H1 (cell line): ENCODE measurements around the gene FARP2. TPM values are rescaled to one million over a fixed set of nuclear protein-coding genes. Genes with fewer than 3 reads are reported as not detected.

ENCODE experiments used
- CTCF ChIA-PET: fragments of 300-600 bp; sonication (Branson Sonifier 250); formaldehyde crosslinking; loops from one replicate; lab custom pipeline; 2021; ENCODE audit not compliant: partially characterized antibody; lab: Charles Lee
- POLR2A ChIA-PET: fragments of 300-600 bp; sonication (Branson Sonifier 250); formaldehyde crosslinking; loops from one replicate; lab custom pipeline; 2021; ENCODE audit warnings: inconsistent platforms; ENCODE audit not compliant: partially characterized antibody; lab: Charles Lee
- DNase-seq, 2 experiments: peaks; one replicate each; pipeline versions ENCODE4 v3.0.0 to v3.0.0-alpha.2; 2010 to 2022; ENCODE audit warnings: low spot score in 2 of 2, low read depth in 1 of 2, mixed read lengths in 1 of 2
- FAIRE-seq: peaks from 2 replicates; lab custom pipeline; 2011; peaks lifted over from hg19 to GRCh38; lab: Jason Lieb, UNC
- H2AFZ ChIP-seq: 2 replicates; pipeline ENCODE4 v1.8.1; 2012; ENCODE audit warnings: low read length, inconsistent platforms
- H2AK5ac ChIP-seq: 2 replicates; pipeline ENCODE4 v1.6.1; 2013; ENCODE audit warnings: low read depth, low read length
- H2BK120ac ChIP-seq: replicated peaks from 2 replicates; pipeline ENCODE3; 2013; ENCODE audit warnings: low read depth, low read length, inconsistent platforms
- H2BK12ac ChIP-seq: 2 replicates; pipeline ENCODE4 v1.6.1; 2013; ENCODE audit warnings: low read depth, low read length
- H2BK15ac ChIP-seq: 2 replicates; pipeline ENCODE4 v1.6.1; 2013; ENCODE audit warnings: low read length
- H2BK20ac ChIP-seq: 2 replicates; pipeline ENCODE4 v1.6.1; 2013; ENCODE audit warnings: low read length
- H2BK5ac ChIP-seq: 2 replicates; pipeline ENCODE4 v1.6.1; 2013; ENCODE audit warnings: low read depth, low read length
- H3K14ac ChIP-seq: 2 replicates; pipeline ENCODE4 v1.6.1; 2013; ENCODE audit warnings: inconsistent platforms; ENCODE audit not compliant: insufficient read length
- H3K18ac ChIP-seq: 2 replicates; pipeline ENCODE4 v1.6.1; 2013; ENCODE audit warnings: low read length; ENCODE audit errors: extremely low read depth
- H3K23ac ChIP-seq: 2 replicates; pipeline ENCODE4 v1.6.1; 2013; ENCODE audit warnings: inconsistent platforms; ENCODE audit not compliant: insufficient read length
- H3K23me2 ChIP-seq: 2 replicates; pipeline ENCODE4 v1.6.1; 2013; ENCODE audit warnings: low read depth, low read length
- H3K27ac ChIP-seq: 2 replicates; pipeline ENCODE4 v1.6.1; 2011; ENCODE audit warnings: low read depth, low read length, inconsistent platforms
- H3K27me3 ChIP-seq, 4 experiments: replicated peaks in 1 of 4; 1 replicate in 1 of 4; 2 replicates in 3 of 4; pipeline versions ENCODE4 v1.6.1 to v1.8.1; 2011 to 2013; ENCODE audit warnings: low read length in 3 of 4, mild to moderate bottlenecking in 3 of 4, inconsistent platforms in 2 of 4, mixed read lengths in 2 of 4, moderate library complexity in 1 of 4; ENCODE audit not compliant: control insufficient read depth in 3 of 4, insufficient read depth in 3 of 4; ENCODE audit errors: extremely low read depth in 1 of 4
- H3K36me3 ChIP-seq, 4 experiments: 2 replicates each; pipeline versions ENCODE4 v1.6.1 to v1.8.1; 2011 to 2013; ENCODE audit warnings: mild to moderate bottlenecking in 4 of 4, low read length in 3 of 4, moderate library complexity in 2 of 4, control low read depth in 1 of 4, inconsistent platforms in 1 of 4; ENCODE audit not compliant: insufficient read depth in 4 of 4, control insufficient read depth in 2 of 4
- H3K4ac ChIP-seq: replicated peaks from 2 replicates; pipeline ENCODE3; 2013; ENCODE audit warnings: low read length, low read depth, mixed read lengths, inconsistent platforms; ENCODE audit not compliant: insufficient read length
- H3K4me1 ChIP-seq, 4 experiments: replicated peaks in 1 of 4; 1 replicate in 1 of 4; 2 replicates in 3 of 4; pipeline versions ENCODE4 v1.6.1 to v1.8.1; 2011 to 2013; ENCODE audit warnings: low read length in 3 of 4, inconsistent platforms in 2 of 4, mixed read lengths in 1 of 4; ENCODE audit not compliant: insufficient read depth in 4 of 4, control insufficient read depth in 3 of 4
- H3K4me2 ChIP-seq, 2 experiments: 2 replicates each; pipeline versions ENCODE4 v1.6.1 to v1.8.1; 2011 to 2013; ENCODE audit warnings: low read depth in 2 of 2, low read length in 2 of 2, control low read depth in 1 of 2, inconsistent platforms in 1 of 2, mild to moderate bottlenecking in 1 of 2; ENCODE audit not compliant: insufficient read depth in 1 of 2
- H3K4me3 ChIP-seq, 4 experiments: fragments of 200-600, 300-600 bp in 1 of 4; sonication (generic), shearing (Covaris generic), sonication (Bioruptor Twin) in 1 of 4; 2 replicates each; pipeline versions ENCODE4 v1.5.1 to v1.8.1; 2011 to 2016; ENCODE audit warnings: low read length in 4 of 4, low read depth in 3 of 4, control low read depth in 2 of 4, inconsistent platforms in 2 of 4, mild to moderate bottlenecking in 2 of 4, mixed read lengths in 1 of 4, moderate library complexity in 1 of 4; ENCODE audit not compliant: insufficient read depth in 2 of 4; ENCODE audit errors: extremely low read depth in 1 of 4
- H3K56ac ChIP-seq: replicated peaks from 2 replicates; pipeline ENCODE3; 2013; ENCODE audit warnings: low read depth, mild to moderate bottlenecking, mixed read lengths, low read length, inconsistent platforms; ENCODE audit not compliant: insufficient read length
- H3K79me1 ChIP-seq: 2 replicates; pipeline ENCODE4 v1.6.1; 2013; ENCODE audit warnings: low read depth, low read length, control low read depth
- H3K79me2 ChIP-seq, 2 experiments: 2 replicates each; pipeline versions ENCODE4 v1.6.1 to v1.8.1; 2012 to 2013; ENCODE audit warnings: low read length in 2 of 2, mild to moderate bottlenecking in 2 of 2, inconsistent platforms in 1 of 2; ENCODE audit not compliant: insufficient read depth in 2 of 2, control insufficient read depth in 1 of 2
- H3K9ac ChIP-seq, 4 experiments: replicated peaks in 1 of 4; 1 replicate in 1 of 4; 2 replicates in 3 of 4; pipeline versions ENCODE4 v1.6.1 to v1.8.1; 2011 to 2013; ENCODE audit warnings: low read depth in 3 of 4, low read length in 3 of 4, control low read depth in 2 of 4, mild to moderate bottlenecking in 2 of 4, moderate library complexity in 2 of 4, inconsistent platforms in 1 of 4; ENCODE audit errors: extremely low read depth in 1 of 4
- H3K9me3 ChIP-seq, 2 experiments: 2 replicates each; pipeline versions ENCODE4 v1.6.1 to v1.8.1; 2012 to 2013; ENCODE audit warnings: mild to moderate bottlenecking in 2 of 2, moderate library complexity in 2 of 2, control low read depth in 1 of 2, inconsistent platforms in 1 of 2, low read depth in 1 of 2, low read length in 1 of 2, mixed read lengths in 1 of 2; ENCODE audit not compliant: insufficient read depth in 2 of 2
- H4K20me1 ChIP-seq, 2 experiments: replicated peaks in 1 of 2; 2 replicates each; pipeline versions ENCODE3 to v1.8.1; 2011 to 2013; ENCODE audit warnings: inconsistent platforms in 2 of 2, low read length in 2 of 2, mild to moderate bottlenecking in 1 of 2; ENCODE audit not compliant: insufficient read depth in 2 of 2, control insufficient read depth in 1 of 2
- H4K5ac ChIP-seq: 2 replicates; pipeline ENCODE4 v1.6.1; 2013; ENCODE audit warnings: low read length, low read depth, mixed read lengths, inconsistent platforms; ENCODE audit not compliant: insufficient read length
- H4K8ac ChIP-seq: 2 replicates; pipeline ENCODE4 v1.8.0; 2013; ENCODE audit warnings: mild to moderate bottlenecking, moderate library complexity, low read length, inconsistent platforms; ENCODE audit not compliant: insufficient read depth; ENCODE audit errors: extremely low read depth
- H4K91ac ChIP-seq: replicated peaks from 2 replicates; pipeline ENCODE3; 2013; ENCODE audit warnings: low read length, mixed read lengths, inconsistent platforms; ENCODE audit not compliant: insufficient read length
- ATF3 ChIP-seq: IDR thresholded peaks from 2 replicates; pipeline ENCODE4 v1.6.1; 2011; ENCODE audit warnings: low read depth, mild to moderate bottlenecking, low read length; ENCODE audit not compliant: insufficient read depth
- EGR1 ChIP-seq: IDR thresholded peaks from 2 replicates; pipeline ENCODE4 v1.6.1; 2011; ENCODE audit warnings: low read depth, low read length, borderline replicate concordance
- GABPA ChIP-seq: IDR thresholded peaks from 2 replicates; pipeline ENCODE4 v1.6.1; 2011; ENCODE audit warnings: mild to moderate bottlenecking, low read length, moderate library complexity, borderline replicate concordance; ENCODE audit not compliant: insufficient read depth
- WGBS, 2 experiments: shearing (Covaris generic) in 1 of 2; methylation state at CpG; one replicate each; pipeline versions ENCODE4 v1.1.6 to v1.1.7; 2013 to 2015; ENCODE audit warnings: low lambda C conversion rate in 2 of 2, mixed read lengths in 2 of 2, inconsistent platforms in 1 of 2, low coverage in 1 of 2, missing lambda C conversion rate in 1 of 2; ENCODE audit not compliant: insufficient replicate concordance in 2 of 2, insufficient coverage in 1 of 2, insufficient read length in 1 of 2; ENCODE audit errors: extremely low coverage in 1 of 2, missing lambda C conversion rate in 1 of 2; 5-methylcytosine and 5-hydroxymethylcytosine counted together
- polyA plus RNA-seq, 7 experiments: library from polyadenylated mRNA; depleted of rRNA in 3 of 7; stranded (reverse) in 5 of 7; unstranded in 2 of 7; fragments of >200 nt in 5 of 7; fragments of 200-250 nt in 2 of 7; gene quantifications; 1 replicate in 5 of 7; 2 replicates in 1 of 7; 4 replicates in 1 of 7; pipeline versions ENCODE4 v1.2.1 to v1.2.3, GENCODE V29; 2011 to 2013; ENCODE audit warnings: missing spikeins in 2 of 7, mixed read lengths in 2 of 7
- total RNA-seq: library from RNA; stranded (reverse); fragmentation: NEBNext Ultra II Directional; extraction: Animal tissue kit (Norgen Biotek cat#: 25700); gene quantifications from 2 replicates; pipeline ENCODE4 v1.2.1, GENCODE V29; 2021

Gene FARP2
- total and polyA plus RNA-seq, 2 of the 8 experiments (the other 6 are each of a cell fraction or from before 2014, with no cell fraction given), result 12.4 to 33.4 TPM

GRCh38 chr2:241432824-241433448 lies 76.9 kb downstream of the FARP2 start:
- Histone ChIP-seq H3K56ac (no peak overlapping the region), H4K91ac (no peak overlapping the region), H3K14ac (no peak overlapping the region), H3K9me3 (no peaks in the 10 kb centered on the region; a peak in 1 of 4 replicates), H4K5ac (no peak overlapping the region), H3K18ac (no peak overlapping the region), H2BK5ac (no peak overlapping the region), H4K8ac (no peak overlapping the region), H2BK12ac (no peak overlapping the region), H3K79me1 (no peaks in the 10 kb centered on the region; the same call in 1 of the 2 replicates), H3K23ac (no peak overlapping the region), H3K79me2 (no peaks in the 10 kb centered on the region), H2AFZ (no peak overlapping the region), H3K4me1 (no peaks in the 10 kb centered on the region), H2BK120ac (no peak overlapping the region), H3K4me2 (no peak overlapping the region), H3K27me3 (no peaks in the 10 kb centered on the region), H2AK5ac (no peak overlapping the region), H2BK15ac (no peak overlapping the region), H3K9ac (0 out of 7 replicates have a peak overlapping the region, but pooled peaks of 1 of the 4 experiments have one; percentile 31), H3K23me2 (no peaks in the 10 kb centered on the region), H3K4me3 (no peak overlapping the region), H3K4ac (no peak overlapping the region), H3K36me3 (peaks cover 2 to 21% (median 15%) of the 10 kb centered on the region in 4 experiments; a peak in 7 of 8 replicates), H2BK20ac (no peak overlapping the region), H4K20me1 (no peaks in the 10 kb centered on the region), H3K27ac (no peak overlapping the region)
- TF ChIP-seq GABPA (no peak), ATF3 (no peak), EGR1 (no peak)
- 84% methylated on average over 6 of the region's 6 CpGs; no CpG with 5 or more reads in 1 of the 2 experiments for WGBS, 2 experiments
- ChIA-PET POLR2A (interaction anchor here (0.7 kb wide), 1 partner anchor 10 kb away, joined by 4 read pairs; no protein-coding TSS in a partner anchor), CTCF (interaction anchor here (0.6 to 1.2 kb wide), 4 partner anchors 14 to 166 kb away, joined by 3 read pairs; no protein-coding TSS in a partner anchor)
- DNase-seq, result no peak
- FAIRE-seq, result no peak
